NCI-H146 (cell line): ENCODE data around the gene ZEB2.

Source experiments
- DNase-seq: peaks from one replicate; lab custom pipeline; 2025; lab: John Stamatoyannopoulos, UW

The ZEB2 gene

GRCh38 chr2:144512891-144513351, 7.0 kb downstream of the ZEB2 start:
- DNase-seq, result no peak

GRCh38 chr2:144512470-144512869, 7.4 kb downstream of the ZEB2 start:
- DNase-seq, result no peak

- DNase-seq, result no peak
Observed at GRCh38 chr2:144511937-144512336, 8.0 kb downstream of the ZEB2 start.

- no peak for DNase-seq
Observed at GRCh38 chr2:144511226-144511810, 8.6 kb downstream of the ZEB2 start.

- DNase-seq, result peak; percentile 66
Observed at GRCh38 chr2:144510294-144510991, 9.5 kb downstream of the ZEB2 start.

- DNase-seq, result no peak
Observed at GRCh38 chr2:144509879-144510221, 10.1 kb downstream of the ZEB2 start.

GRCh38 chr2:144509001-144509878, 10.7 kb downstream of the ZEB2 start:
- no peak for DNase-seq

GRCh38 chr2:144508172-144508851, 11.6 kb downstream of the ZEB2 start:
- DNase-seq, result no peak

GRCh38 chr2:144507441-144508171, 12.3 kb downstream of the ZEB2 start:
- DNase-seq, result no peak

- no peak for DNase-seq
Observed at GRCh38 chr2:144505245-144505831, 14.6 kb downstream of the ZEB2 start.

GRCh38 chr2:144504218-144504641, 15.7 kb downstream of the ZEB2 start:
- no peak for DNase-seq

GRCh38 chr2:144503242-144503641, 16.7 kb downstream of the ZEB2 start:
- DNase-seq, result no peak

- no peak for DNase-seq
Observed at GRCh38 chr2:144502369-144502768, 17.6 kb downstream of the ZEB2 start.

- DNase-seq, result no peak
Observed at GRCh38 chr2:144501627-144502026, 18.3 kb downstream of the ZEB2 start.

- DNase-seq, result no peak
Observed at GRCh38 chr2:144501118-144501517, 18.8 kb downstream of the ZEB2 start.

- no peak for DNase-seq
Observed at GRCh38 chr2:144500563-144500962, 19.4 kb downstream of the ZEB2 start.

GRCh38 chr2:144498277-144498676, 21.6 kb downstream of the ZEB2 start:
- no peak for DNase-seq

- no peak for DNase-seq
Observed at GRCh38 chr2:144496977-144497598, 22.8 kb downstream of the ZEB2 start.

GRCh38 chr2:144496092-144496976, 23.6 kb downstream of the ZEB2 start:
- no peak for DNase-seq
